ENCODE data around the gene KRT27. TPM values are rescaled to one million over a fixed set of nuclear protein-coding genes. Genes with fewer than 3 reads are reported as not detected.

Gene KRT27
- total and polyA plus RNA-seq, 10 of the 15 experiments (the other 5 are each of a cell fraction or from before 2014, with no cell fraction given): not detected

- TF ChIP-seq BCLAF1 (IDR thresholded peaks at IDR 0.05): no peak
- TF ChIP-seq EP300 (IDR thresholded peaks at IDR 0.05; ENCODE audit: borderline replicate concordance in 1 of 2, control insufficient read depth in 1 of 2, low read depth in 2 of 2, low read length in 2 of 2): no peak
- no peak for TF ChIP-seq TBL1XR1 (IDR thresholded peaks at IDR 0.05; ENCODE audit: low read depth, low read length)
- no peak for TF ChIP-seq RCOR1 (conservative IDR thresholded peaks at IDR 0.05; ENCODE audit: low read depth, low read length)
- no peak for TF ChIP-seq BRCA1 (IDR thresholded peaks at IDR 0.05; ENCODE audit: low read depth, low read length)
- no peak for TF ChIP-seq RUNX3 (IDR thresholded peaks at IDR 0.05; ENCODE audit: low read length)
- TF ChIP-seq PML (IDR thresholded peaks at IDR 0.05; ENCODE audit: low read length): no peak
- no peak for TF ChIP-seq RFX5 (IDR thresholded peaks at IDR 0.05; ENCODE audit: low read depth, low read length)
- TF ChIP-seq TCF12 (IDR thresholded peaks at IDR 0.05; ENCODE audit: low read depth, low read length): no peak
- TF ChIP-seq PAX5 (IDR thresholded peaks at IDR 0.05; ENCODE audit: borderline replicate concordance, low read depth, low read length): no peak
- TF ChIP-seq MYC (IDR thresholded peaks at IDR 0.05; ENCODE audit: insufficient read depth, insufficient read length, insufficient replicate concordance, low read length, severe bottlenecking): no peak
- no peak for TF ChIP-seq TCF3 (IDR thresholded peaks at IDR 0.05; ENCODE audit: borderline replicate concordance, insufficient read depth, low read depth, low read length)
- no peak for TF ChIP-seq WRNIP1 (IDR thresholded peaks at IDR 0.05; ENCODE audit: borderline replicate concordance, low read depth, low read length)
- TF ChIP-seq BHLHE40 (IDR thresholded peaks at IDR 0.05; ENCODE audit: borderline replicate concordance in 1 of 2, low read depth in 2 of 2, low read length in 1 of 2): no peak
- TF ChIP-seq HDGF (IDR thresholded peaks at IDR 0.05): no peak
- TF ChIP-seq ZNF384 (IDR thresholded peaks at IDR 0.05; ENCODE audit: borderline replicate concordance, low read depth, low read length): no peak
Observed at GRCh38 chr17:40810494-40810893, 28.1 kb upstream of the KRT27 start (continued).

Data from GM12878 (cell line).